ENCODE results near the gene PRXL2A.
"Not testable (repeated sequence)": the region's sequence is repeated elsewhere in the genome, so short reads cannot be mapped to it uniquely, and the experiment has no call there.

Gene PRXL2A

GRCh38 chr10:80475641-80476040 lies 67.3 kb downstream of the PRXL2A start:
- DNase-seq (ENCODE audit: low spot score) = not testable (repeated sequence)

GRCh38 chr10:80476685-80477084 lies 68.3 kb downstream of the PRXL2A start:
- no peak for DNase-seq (ENCODE audit: low spot score)

DNA sequence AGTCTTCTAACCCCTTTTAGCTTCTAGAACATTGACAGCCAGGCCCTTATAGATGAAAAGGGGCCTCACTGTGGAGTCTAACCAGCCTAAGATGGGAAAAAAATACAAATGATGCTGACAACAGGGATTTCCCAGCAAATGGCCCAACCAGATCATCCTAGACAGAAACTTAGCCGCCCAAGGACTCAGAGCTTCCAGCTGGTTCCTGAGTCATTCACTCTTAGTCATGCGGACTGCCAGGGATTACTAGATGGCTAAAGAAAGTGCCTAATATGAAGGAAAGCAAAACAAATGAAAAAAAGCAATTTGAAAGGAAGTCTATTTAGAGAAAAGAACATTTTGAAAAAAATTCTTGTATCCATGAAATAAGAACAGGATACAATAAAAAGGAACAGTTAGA lies 69.5 kb downstream of the PRXL2A start:
- DNase-seq (ENCODE audit: low spot score) = peak; percentile 92

GRCh38 chr10:80480373-80480772 lies 72.0 kb downstream of the PRXL2A start:
- not testable (repeated sequence) for DNase-seq (ENCODE audit: low spot score)

DNA sequence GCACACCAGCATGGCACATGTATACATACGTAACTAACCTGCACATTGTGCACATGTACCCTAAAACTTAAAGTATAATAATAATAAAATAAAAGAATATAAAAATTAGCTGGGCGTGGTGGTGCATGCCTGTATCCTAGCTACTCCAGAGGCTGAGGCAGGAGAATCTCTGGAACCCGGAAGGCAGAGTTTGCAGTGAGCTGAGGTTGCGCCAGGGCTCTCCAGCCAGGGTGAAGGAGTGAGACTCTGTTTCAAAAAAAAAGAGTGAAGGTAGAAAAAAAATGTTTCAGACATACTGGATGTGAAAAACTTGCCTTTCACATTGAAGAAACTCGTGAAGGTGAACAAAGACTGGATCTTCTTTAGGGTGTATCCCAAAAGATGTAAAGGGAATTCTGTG lies 72.5 kb downstream of the PRXL2A start:
- no peak for DNase-seq (ENCODE audit: low spot score)

- DNase-seq (ENCODE audit: low spot score) = no peak
Measured at GRCh38 chr10:80484243-80484642, 75.9 kb downstream of the PRXL2A start.

- no peak for DNase-seq (ENCODE audit: low spot score)
Measured at GRCh38 chr10:80484676-80485075, 76.3 kb downstream of the PRXL2A start.

GRCh38 chr10:80485076-80485945 lies 77.0 kb downstream of the PRXL2A start:
- no peak for DNase-seq (ENCODE audit: low spot score)

- DNase-seq (ENCODE audit: low spot score) = no peak
Measured at GRCh38 chr10:80485946-80486764, 77.8 kb downstream of the PRXL2A start.

All from kidney capillary endothelial cell (primary cell).